Panc1 (cell line): ENCODE measurements around the gene DSCAM. TPM values are rescaled to one million over a fixed set of nuclear protein-coding genes. Genes with fewer than 3 reads are reported as not detected.

Experiments
- ATAC-seq: fragments of 200-7000 bp; cut with Tn5 transposase; 2 replicates; pipeline ENCODE4 v1.9.1; 2020; ENCODE audit warnings: mild to moderate bottlenecking, moderate library complexity
- BruUV-seq: library from RNA; stranded (reverse); fragments of 400-500 nt; replicated peaks from 2 replicates; lab custom pipeline; 2021; lab: Mats Ljungman, UMichigan
- CTCF ChIA-PET: fragments of 300-600 bp; sonication (Branson Sonifier 250); formaldehyde crosslinking; loops from one replicate; lab custom pipeline; 2022; ENCODE audit warnings: antibody characterized with exemption; lab: Charles Lee
- POLR2A ChIA-PET: fragments of 300-600 bp; sonication (Branson Sonifier 250); formaldehyde crosslinking; loops from one replicate; lab custom pipeline; 2022; ENCODE audit warnings: antibody characterized with exemption; lab: Charles Lee
- DNase-seq: peaks from one replicate; pipeline ENCODE4 v3.0.0-alpha.2; 2010; ENCODE audit warnings: low read depth, low spot score
- H3K27ac ChIP-seq: 2 replicates; pipeline ENCODE4 v1.5.1; 2011; ENCODE audit warnings: mild to moderate bottlenecking, low read length, inconsistent platforms
- H3K27me3 ChIP-seq: fragments of 200-500 bp; sonication (Bioruptor generic); 2 replicates; pipeline ENCODE4 v1.6.0; 2014; ENCODE audit warnings: low read length, inconsistent platforms; ENCODE audit not compliant: control insufficient read depth, insufficient read depth
- H3K36me3 ChIP-seq: fragments of 200-500 bp; sonication (Bioruptor generic); 2 replicates; pipeline ENCODE4 v1.5.1; 2014; ENCODE audit warnings: inconsistent platforms, mild to moderate bottlenecking, low read length, moderate library complexity; ENCODE audit not compliant: control insufficient read depth, insufficient read depth
- H3K4me1 ChIP-seq: 2 replicates; pipeline ENCODE4 v1.5.1; 2011; ENCODE audit warnings: inconsistent platforms, mild to moderate bottlenecking, low read length, moderate library complexity; ENCODE audit not compliant: control insufficient read depth, insufficient read depth
- H3K4me3 ChIP-seq, 2 experiments: 2 replicates each; pipeline ENCODE4 v1.5.1; 2011 to 2012; ENCODE audit warnings: low read depth in 2 of 2, low read length in 2 of 2, mild to moderate bottlenecking in 2 of 2, inconsistent platforms in 1 of 2, moderate library complexity in 1 of 2
- H3K9me3 ChIP-seq: fragments of 200-500 bp; sonication (Bioruptor generic); 2 replicates; pipeline ENCODE4 v1.5.1; 2014; ENCODE audit warnings: low read depth, mild to moderate bottlenecking, inconsistent platforms, low read length, moderate library complexity; ENCODE audit not compliant: control insufficient read depth, insufficient read depth
- POLR2AphosphoS5 ChIP-seq: IDR thresholded peaks from 2 replicates; pipeline ENCODE4 v1.6.1; 2012; ENCODE audit warnings: mild to moderate bottlenecking, low read depth, low read length, moderate library complexity
- SIN3A ChIP-seq: IDR thresholded peaks from 2 replicates; pipeline ENCODE4 v1.6.1; 2012; ENCODE audit warnings: low read depth, mild to moderate bottlenecking, low read length, moderate library complexity, borderline replicate concordance; ENCODE audit not compliant: insufficient read depth
- TCF7L2 ChIP-seq: IDR thresholded peaks from 2 replicates; pipeline ENCODE4 v1.6.1; 2011; ENCODE audit warnings: mild to moderate bottlenecking, low read depth, low read length, inconsistent platforms
- in situ Hi-C: cut with HindIII; loops from 2 replicates; pipeline ENCODE4 v1.10.0; 2016; ENCODE audit warnings: low sequenced_read_pairs, low pct_unique_long_range_greater_than_20kb
- intact Hi-C: fragments of 100-400 bp; cut with micrococcal nuclease; formaldehyde crosslinking; loops from one replicate; pipeline ENCODE4 v1.10.0; 2022; ENCODE audit not compliant: unreplicated experiment
- total RNA-seq: library from RNA; stranded (reverse); gene quantifications from one replicate; pipeline ENCODE4 v1.2.1, GENCODE V29; 2021; ENCODE audit not compliant: unreplicated experiment
- TF ChIP-seq, protein P1 (sequence below): fragments of 450-650 bp; IDR thresholded peaks from 2 replicates; pipeline ENCODE4 v1.5.1; 2017; ENCODE audit warnings: mild to moderate bottlenecking
- TF ChIP-seq, protein P2 (sequence below), 2 experiments: IDR thresholded peaks; 2 replicates each; pipeline ENCODE4 v1.6.1; 2011 to 2012; ENCODE audit warnings: low read depth in 2 of 2, control low read depth in 1 of 2, low read length in 1 of 2, mild to moderate bottlenecking in 1 of 2, moderate library complexity in 1 of 2; ENCODE audit not compliant: insufficient read depth in 1 of 2

The DSCAM gene
- total RNA-seq, 1 experiment from 2014 or later = not detected

DNA sequence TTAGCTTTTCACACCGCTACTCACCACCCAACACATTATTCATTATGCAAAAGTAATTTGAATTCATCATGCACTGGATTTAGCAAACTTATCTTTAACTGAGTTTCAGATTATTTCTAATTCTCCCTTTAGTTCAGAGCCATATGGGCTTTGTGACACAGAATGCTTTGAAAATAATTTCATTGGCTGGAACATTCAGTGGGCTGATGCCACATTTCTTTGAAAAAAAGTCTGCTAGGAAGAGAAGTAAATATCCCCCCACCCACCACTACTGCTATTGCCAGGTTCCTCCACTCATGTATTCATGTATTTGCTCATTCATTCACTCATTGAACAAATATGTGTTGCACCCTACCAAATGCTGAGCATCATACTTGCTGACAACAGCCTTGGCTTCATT is 280.5 kb downstream of the DSCAM start:
- BruUV-seq = no TSS peak
- ATAC-seq (no peak), DNase-seq (no peak)
- H3K4me1 ChIP-seq = no peaks in the 10 kb centered on the region
- no peaks in the 10 kb centered on the region for H3K9me3 ChIP-seq
- TF ChIP-seq POLR2AphosphoS5 = no peak
- no peak for TF ChIP-seq SIN3A
- TF ChIP-seq, protein P1, sequence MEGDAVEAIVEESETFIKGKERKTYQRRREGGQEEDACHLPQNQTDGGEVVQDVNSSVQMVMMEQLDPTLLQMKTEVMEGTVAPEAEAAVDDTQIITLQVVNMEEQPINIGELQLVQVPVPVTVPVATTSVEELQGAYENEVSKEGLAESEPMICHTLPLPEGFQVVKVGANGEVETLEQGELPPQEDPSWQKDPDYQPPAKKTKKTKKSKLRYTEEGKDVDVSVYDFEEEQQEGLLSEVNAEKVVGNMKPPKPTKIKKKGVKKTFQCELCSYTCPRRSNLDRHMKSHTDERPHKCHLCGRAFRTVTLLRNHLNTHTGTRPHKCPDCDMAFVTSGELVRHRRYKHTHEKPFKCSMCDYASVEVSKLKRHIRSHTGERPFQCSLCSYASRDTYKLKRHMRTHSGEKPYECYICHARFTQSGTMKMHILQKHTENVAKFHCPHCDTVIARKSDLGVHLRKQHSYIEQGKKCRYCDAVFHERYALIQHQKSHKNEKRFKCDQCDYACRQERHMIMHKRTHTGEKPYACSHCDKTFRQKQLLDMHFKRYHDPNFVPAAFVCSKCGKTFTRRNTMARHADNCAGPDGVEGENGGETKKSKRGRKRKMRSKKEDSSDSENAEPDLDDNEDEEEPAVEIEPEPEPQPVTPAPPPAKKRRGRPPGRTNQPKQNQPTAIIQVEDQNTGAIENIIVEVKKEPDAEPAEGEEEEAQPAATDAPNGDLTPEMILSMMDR = no peak
- no peak for TF ChIP-seq TCF7L2
- TF ChIP-seq, protein P2, sequence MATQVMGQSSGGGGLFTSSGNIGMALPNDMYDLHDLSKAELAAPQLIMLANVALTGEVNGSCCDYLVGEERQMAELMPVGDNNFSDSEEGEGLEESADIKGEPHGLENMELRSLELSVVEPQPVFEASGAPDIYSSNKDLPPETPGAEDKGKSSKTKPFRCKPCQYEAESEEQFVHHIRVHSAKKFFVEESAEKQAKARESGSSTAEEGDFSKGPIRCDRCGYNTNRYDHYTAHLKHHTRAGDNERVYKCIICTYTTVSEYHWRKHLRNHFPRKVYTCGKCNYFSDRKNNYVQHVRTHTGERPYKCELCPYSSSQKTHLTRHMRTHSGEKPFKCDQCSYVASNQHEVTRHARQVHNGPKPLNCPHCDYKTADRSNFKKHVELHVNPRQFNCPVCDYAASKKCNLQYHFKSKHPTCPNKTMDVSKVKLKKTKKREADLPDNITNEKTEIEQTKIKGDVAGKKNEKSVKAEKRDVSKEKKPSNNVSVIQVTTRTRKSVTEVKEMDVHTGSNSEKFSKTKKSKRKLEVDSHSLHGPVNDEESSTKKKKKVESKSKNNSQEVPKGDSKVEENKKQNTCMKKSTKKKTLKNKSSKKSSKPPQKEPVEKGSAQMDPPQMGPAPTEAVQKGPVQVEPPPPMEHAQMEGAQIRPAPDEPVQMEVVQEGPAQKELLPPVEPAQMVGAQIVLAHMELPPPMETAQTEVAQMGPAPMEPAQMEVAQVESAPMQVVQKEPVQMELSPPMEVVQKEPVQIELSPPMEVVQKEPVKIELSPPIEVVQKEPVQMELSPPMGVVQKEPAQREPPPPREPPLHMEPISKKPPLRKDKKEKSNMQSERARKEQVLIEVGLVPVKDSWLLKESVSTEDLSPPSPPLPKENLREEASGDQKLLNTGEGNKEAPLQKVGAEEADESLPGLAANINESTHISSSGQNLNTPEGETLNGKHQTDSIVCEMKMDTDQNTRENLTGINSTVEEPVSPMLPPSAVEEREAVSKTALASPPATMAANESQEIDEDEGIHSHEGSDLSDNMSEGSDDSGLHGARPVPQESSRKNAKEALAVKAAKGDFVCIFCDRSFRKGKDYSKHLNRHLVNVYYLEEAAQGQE (IDR thresholded peaks at IDR 0.05; ENCODE audit: insufficient read depth in 1 of 2, low read depth in 2 of 2, low read length in 1 of 2) = no peak
- intact Hi-C loops (no loop called here), in situ Hi-C loops (no loop called here)
- no peak overlapping the region for H3K27ac ChIP-seq
- ChIA-PET CTCF (no interaction called here), POLR2A (no interaction called here)
- no peak overlapping the region for H3K4me3 ChIP-seq
- H3K27me3 ChIP-seq = no peaks in the 10 kb centered on the region
- H3K36me3 ChIP-seq = no peaks in the 10 kb centered on the region

DNA sequence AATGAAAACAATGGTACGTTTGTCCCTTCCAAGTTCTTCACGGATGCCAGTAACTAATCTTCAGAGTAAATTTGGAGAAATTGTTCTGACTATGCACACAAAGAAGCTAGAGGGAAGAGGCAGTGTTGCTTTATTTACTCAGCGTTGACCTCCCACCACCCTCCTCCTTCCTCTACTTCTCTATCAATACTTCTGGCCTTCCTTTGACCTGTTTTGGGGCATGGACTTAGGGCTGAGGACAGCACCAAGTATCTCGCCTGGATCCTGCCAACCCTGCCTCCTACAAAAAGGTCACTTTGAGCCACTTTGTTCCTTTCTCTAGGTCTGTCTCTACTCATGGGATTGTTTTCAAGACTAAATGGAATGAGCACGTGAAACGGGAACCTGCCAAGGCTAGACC is 282.6 kb downstream of the DSCAM start:
- no peak overlapping the region for H3K4me3 ChIP-seq
- no TSS peak for BruUV-seq
- no peak for DNase-seq
- POLR2A ChIA-PET = no interaction called here
- intact Hi-C loops (no loop called here), in situ Hi-C loops (no loop called here)
- no peak for ATAC-seq
- CTCF ChIA-PET = no interaction called here
- H3K27me3 ChIP-seq = no peaks in the 10 kb centered on the region
- no peaks in the 10 kb centered on the region for H3K4me1 ChIP-seq
- no peaks in the 10 kb centered on the region for H3K36me3 ChIP-seq
- H3K9me3 ChIP-seq = no peaks in the 10 kb centered on the region
- TF ChIP-seq, protein P1 = no peak
- TF ChIP-seq POLR2AphosphoS5 (no peak), SIN3A (no peak), TCF7L2 (no peak)
- no peak overlapping the region for H3K27ac ChIP-seq

DNA sequence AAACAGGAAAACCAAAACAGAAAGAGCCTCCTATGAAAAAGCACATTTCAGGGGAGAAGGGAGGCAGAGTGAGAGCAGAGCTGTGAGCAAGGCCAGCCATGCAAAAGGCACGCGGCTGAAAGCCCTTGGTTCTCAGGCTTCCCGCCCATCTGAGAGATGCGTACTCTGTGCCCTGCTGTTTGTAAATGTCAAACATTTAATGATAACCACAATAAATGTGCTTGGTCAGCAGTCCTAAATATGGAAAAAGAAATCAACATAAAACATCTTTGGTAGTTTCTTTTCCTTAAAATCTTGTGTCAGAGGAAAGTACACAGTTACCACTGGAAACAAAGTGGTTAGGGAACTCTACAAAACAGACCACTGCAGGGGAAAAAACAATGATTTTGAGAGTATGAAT is 283.1 kb downstream of the DSCAM start:
- intact Hi-C loops = no loop called here
- BruUV-seq = no TSS peak
- DNase-seq = no peak
- Histone ChIP-seq H3K27me3 (no peaks in the 10 kb centered on the region), H3K4me1 (no peaks in the 10 kb centered on the region), H3K27ac (no peak overlapping the region), H3K4me3 (no peak overlapping the region), H3K36me3 (no peaks in the 10 kb centered on the region), H3K9me3 (no peaks in the 10 kb centered on the region)
- ATAC-seq = no peak
- ChIA-PET POLR2A (no interaction called here), CTCF (no interaction called here)
- TF ChIP-seq, protein P2 (IDR thresholded peaks at IDR 0.05; ENCODE audit: insufficient read depth in 1 of 2, low read depth in 2 of 2, low read length in 1 of 2) = no peak
- TF ChIP-seq SIN3A = no peak
- TF ChIP-seq TCF7L2 = no peak
- TF ChIP-seq, protein P1 = no peak
- no peak for TF ChIP-seq POLR2AphosphoS5
- in situ Hi-C loops = no loop called here
